Epithelial cell of esophagus (primary cell): ENCODE results near the gene DCX.
A peak's percentile ranks its signal among the peaks of the same experiment; 100 is the strongest.

Experiments
- DNase-seq: peaks from one replicate; pipeline ENCODE4 v3.0.0; 2010; ENCODE audit warnings: low read depth
- H3K4me3 ChIP-seq: 2 replicates; pipeline ENCODE4 v1.5.1; 2011; ENCODE audit warnings: mild to moderate bottlenecking, low read length, control low read depth
- TF ChIP-seq, protein P1 (sequence below): IDR thresholded peaks from 2 replicates; pipeline ENCODE4 v1.5.1; 2011; ENCODE audit warnings: low read depth, mild to moderate bottlenecking, low read length, control low read depth, inconsistent platforms; ENCODE audit not compliant: insufficient read depth; ENCODE audit errors: missing control alignments

DCX gene

DNA sequence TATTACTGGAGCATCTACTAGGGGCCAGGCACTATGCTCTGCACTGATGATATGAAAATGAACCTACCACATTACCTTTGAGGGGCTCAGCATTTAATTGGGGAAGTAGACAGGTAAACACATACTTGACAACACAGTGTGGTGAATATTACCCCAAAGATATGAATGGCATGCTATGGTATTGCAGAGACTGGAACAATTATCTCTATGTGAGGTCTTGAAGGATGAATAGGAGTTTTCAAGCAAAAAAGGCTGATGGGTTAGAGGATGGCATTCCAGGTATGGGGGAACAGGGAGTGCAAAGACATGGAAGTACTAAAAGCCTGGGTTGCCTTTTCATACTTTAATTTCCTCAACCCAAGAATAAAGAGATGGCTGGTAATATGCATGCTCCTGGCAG lies 82.6 kb downstream of the DCX start:
- no peak for DNase-seq
- H3K4me3 ChIP-seq = no peak overlapping the region
- TF ChIP-seq, protein P1, sequence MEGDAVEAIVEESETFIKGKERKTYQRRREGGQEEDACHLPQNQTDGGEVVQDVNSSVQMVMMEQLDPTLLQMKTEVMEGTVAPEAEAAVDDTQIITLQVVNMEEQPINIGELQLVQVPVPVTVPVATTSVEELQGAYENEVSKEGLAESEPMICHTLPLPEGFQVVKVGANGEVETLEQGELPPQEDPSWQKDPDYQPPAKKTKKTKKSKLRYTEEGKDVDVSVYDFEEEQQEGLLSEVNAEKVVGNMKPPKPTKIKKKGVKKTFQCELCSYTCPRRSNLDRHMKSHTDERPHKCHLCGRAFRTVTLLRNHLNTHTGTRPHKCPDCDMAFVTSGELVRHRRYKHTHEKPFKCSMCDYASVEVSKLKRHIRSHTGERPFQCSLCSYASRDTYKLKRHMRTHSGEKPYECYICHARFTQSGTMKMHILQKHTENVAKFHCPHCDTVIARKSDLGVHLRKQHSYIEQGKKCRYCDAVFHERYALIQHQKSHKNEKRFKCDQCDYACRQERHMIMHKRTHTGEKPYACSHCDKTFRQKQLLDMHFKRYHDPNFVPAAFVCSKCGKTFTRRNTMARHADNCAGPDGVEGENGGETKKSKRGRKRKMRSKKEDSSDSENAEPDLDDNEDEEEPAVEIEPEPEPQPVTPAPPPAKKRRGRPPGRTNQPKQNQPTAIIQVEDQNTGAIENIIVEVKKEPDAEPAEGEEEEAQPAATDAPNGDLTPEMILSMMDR = no peak

DNA sequence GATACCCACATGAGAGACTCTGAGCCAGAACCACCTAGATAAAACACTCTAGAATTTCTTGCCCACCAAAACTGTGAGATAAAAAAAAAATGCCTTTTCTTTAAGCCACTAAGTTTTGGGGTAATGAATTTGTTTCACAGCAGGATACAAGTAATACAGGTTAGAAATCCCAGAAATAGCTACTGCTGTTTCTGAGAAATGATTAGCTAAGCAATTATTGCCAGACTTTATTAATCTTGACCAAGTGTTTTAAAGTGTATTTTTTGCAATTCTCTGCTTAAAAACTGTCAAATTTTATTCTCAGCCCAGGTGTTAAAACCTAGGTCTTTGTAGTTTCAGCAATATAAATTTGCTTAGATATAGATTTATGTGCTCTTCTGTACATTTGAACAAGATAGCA lies 83.1 kb downstream of the DCX start:
- no peak overlapping the region for H3K4me3 ChIP-seq
- TF ChIP-seq, protein P1 = no peak
- DNase-seq = no peak

DNA sequence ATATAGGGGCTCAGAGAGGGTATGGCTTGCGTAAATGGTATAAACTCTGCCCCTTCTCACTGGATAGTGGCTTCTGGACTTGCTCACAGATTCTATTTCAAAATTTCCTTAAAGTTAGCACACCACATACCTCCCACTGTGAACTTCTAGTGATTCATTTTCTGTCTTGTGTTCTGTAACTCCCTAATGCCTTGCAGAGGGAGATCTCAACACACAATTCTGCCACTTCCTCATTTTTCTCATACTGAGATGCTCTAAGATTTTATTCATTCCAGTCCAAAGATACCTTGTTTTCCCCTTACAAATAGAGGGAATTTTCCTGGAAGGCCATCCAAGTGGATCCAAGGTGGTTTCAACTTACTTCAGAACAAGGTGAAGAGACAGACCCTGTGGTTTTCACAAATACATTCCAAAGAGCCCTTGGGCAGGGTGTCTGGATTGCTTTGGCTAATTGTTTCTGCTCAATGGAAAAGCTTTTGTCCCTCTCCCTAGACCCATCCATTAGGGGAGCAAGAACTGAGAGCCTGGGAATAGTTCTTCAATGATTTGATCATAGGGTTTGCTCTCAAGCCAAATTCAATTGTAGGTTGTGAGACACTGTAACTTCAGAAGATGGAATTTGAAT lies 89.6 kb downstream of the DCX start:
- TF ChIP-seq, protein P1 = no peak
- DNase-seq = peak; percentile 5
- H3K4me3 ChIP-seq = no peak overlapping the region

DNA sequence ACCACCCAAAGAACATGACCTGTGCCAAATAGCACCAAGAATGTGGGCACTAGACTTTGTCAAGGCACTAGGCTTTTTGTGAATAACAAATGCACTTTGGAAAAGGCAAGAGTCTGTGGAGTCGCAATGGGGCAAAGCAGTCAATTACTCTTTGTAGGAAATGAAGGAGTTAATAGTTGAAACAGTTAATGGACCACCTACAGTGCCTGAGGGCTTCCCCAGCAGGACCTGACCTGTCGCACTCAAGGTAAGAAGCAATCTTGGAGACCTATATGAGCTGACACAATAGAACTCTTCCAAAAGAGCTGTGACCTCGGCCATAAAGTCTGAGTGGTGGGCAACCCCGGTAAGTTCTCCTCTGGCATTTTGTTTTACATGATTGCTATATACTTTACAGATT lies 92.5 kb downstream of the DCX start:
- DNase-seq = no peak
- H3K4me3 ChIP-seq = no peak overlapping the region
- TF ChIP-seq, protein P1 = no peak

DNA sequence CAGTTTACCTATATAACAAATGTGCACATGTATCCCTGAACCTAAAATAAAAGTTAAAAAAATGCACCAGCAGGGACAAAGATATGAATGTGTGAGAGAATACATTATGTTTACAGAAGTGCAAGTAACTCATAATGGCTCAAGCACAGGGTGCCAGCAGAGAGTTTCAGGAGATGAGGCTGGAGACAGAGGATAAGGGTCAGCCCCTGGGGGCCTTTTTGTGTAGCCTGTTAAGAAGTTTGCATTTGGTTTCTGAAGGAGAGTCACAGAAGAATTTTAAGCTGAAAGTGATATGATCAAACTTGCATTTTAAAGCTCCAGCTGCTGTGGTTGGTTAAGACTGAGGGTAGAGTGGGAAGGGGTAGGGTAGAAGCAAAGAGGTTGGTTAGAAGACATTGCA lies 93.1 kb downstream of the DCX start:
- no peak for DNase-seq
- H3K4me3 ChIP-seq = no peak overlapping the region
- TF ChIP-seq, protein P1 = no peak

DNA sequence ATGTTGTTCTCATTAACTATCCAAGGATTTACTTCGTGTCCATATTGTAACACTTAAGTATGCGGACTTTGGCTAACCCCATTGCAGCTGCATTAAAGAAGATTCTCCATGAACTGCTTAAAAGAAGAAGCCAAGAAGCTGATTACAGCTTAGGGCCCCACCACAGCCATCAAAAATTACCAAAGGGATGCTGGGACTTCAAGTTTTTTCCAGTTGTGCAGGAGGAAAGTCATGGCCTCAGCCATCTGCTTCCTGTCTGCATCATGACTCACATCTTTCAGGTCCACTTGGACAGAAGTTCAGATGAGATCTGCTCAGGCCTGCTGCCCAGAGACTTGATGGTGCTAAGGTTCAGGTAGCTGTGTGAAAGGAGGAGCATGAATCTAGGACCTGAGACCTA lies 102.9 kb downstream of the DCX start:
- H3K4me3 ChIP-seq = no peak overlapping the region
- TF ChIP-seq, protein P1 = no peak
- no peak for DNase-seq

DNA sequence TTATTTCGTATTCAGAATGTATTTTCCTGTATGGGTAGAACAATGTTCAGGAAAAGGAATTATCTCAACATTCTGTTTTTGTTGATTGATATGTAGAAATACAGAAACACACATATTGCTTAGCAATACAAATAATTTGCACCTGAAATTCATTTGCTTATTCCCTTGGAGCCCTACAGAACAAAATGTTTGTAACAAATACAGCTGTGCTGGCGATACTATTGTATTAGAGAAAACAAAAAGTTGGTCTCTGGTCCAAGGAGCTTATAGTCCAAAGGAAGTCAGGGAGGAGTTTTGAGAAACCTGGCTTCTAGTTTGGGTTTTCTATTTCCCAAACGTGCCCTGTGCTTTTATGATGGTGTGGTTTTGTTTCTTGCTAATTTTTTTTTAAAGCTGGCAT lies 104.0 kb downstream of the DCX start:
- no peak overlapping the region for H3K4me3 ChIP-seq
- TF ChIP-seq, protein P1 = no peak
- DNase-seq = no peak
